HPDE6-E6E7 (cell line): ENCODE measurements around the gene OR51A4.
"Not testable (repeated sequence)": the region's sequence is repeated elsewhere in the genome, so short reads cannot be mapped to it uniquely, and the experiment has no call there.

ENCODE experiments used
- DNase-seq: peaks from one replicate; pipeline ENCODE4 v3.0.0; 2011; ENCODE audit warnings: missing footprints; ENCODE audit errors: extremely low spot score

The OR51A4 gene

DNA sequence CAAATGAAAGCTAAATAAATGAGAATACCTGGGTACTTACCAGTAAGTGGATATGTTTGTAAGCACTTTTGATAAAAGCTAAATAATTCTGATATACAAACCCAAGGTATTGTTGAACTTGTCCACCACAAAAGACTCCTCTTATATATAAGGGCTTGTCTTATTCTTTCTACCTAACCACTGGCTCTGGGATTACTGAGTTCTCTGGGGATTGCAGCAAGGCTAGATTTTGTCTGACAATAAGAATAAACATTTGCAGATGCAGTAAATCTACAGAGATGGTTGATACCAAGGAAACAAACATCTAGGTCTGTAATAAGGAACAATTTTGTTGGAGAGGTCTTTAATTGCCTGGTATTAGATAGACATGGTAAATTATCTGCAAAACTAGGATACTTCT lies at the start of gene OR51A4:
Gene OR51A4, minus strand, starts transcription at position 101 of the 400 bp plus-strand sequence. CDS start 505 bp downstream, outside the sequence.
- no peak for DNase-seq

DNA sequence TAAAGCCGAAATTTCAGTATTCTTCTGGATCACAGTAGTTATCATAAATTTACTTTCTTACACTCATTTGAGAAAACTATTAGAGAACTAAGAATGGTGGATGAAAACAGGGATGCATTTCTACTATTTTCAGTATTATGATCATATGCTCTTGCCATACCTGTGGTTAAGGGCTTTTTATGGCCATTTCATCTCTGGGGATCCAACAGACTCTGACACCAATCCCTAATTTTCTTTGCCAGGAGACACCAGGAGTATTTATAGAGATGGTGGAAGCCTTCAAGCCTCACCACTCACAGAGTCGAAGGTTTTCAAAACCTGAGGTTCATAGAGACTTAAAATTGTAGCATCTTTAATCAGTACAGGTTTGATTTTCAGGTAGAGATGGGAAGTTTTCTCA lies 47.1 kb upstream of the OR51A4 start, which contains the start of gene OR51L1:
Gene OR51L1, plus strand, starts transcription at position 301 of the 400 bp plus-strand sequence. CDS start 4,132 bp downstream, outside the sequence.
- DNase-seq = no peak

DNA sequence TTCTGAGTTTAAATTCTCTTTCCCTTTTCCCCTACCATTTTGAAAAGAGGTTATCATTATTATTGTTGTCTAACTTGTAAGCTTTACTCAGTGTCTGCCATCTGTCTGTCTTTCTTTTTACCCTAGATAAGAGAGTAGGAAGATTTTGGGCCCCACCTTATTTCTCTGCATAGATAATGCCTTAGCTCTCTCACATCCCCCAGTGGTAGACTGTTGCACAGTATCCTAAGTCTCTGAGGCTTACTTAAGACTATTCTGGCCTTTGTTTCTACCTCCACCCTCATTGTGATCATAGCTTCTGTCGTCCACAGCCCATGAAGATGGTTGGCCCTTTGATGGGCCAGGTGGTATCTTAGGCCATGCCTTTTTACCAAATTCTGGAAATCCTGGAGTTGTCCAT lies 43.7 kb upstream of the OR51A4 start:
- no peak for DNase-seq

DNA sequence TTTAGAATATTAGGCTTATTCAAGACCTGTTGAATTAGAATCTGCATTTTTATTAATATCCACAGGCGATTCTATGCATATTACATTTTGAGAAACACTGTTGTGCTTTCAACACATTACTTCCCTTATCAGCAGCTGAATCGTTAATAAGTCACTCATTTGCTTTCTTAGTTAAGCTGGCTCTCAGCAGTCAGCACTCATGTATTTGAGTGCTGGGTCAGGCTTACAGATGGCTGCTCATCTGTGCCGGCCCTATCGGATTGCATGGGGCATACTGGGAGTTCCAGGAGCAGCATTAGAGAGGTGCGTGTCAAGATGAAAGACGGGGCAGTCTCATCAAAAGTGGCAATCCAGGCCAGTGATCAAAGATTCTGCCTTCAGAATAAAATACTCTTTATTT lies 36.4 kb upstream of the OR51A4 start:
- no peak for DNase-seq

- no peak for DNase-seq
Observed at GRCh38 chr11:4982678-4983077, 35.3 kb upstream of the OR51A4 start.

DNA sequence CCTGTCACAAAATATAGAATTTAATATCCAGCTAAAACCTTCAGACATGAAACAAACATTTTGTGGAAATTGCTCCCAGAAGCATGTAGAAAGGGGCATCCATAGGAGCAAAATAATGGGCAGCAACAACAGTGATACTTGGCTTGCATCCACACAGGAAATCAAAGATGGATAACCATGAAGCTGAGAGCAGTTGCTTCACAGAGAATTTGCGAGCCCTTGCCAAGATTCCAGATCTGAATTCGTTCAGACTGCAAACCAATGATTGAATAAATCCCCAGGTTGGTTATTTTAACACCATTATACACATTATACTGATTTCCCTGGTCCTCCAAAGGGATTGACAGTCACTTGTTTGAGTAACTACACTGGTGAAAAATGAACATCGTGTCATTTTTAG lies 31.6 kb upstream of the OR51A4 start:
- no peak for DNase-seq

- no peak for DNase-seq
Observed at GRCh38 chr11:4975436-4975835, 28.0 kb upstream of the OR51A4 start.

DNA sequence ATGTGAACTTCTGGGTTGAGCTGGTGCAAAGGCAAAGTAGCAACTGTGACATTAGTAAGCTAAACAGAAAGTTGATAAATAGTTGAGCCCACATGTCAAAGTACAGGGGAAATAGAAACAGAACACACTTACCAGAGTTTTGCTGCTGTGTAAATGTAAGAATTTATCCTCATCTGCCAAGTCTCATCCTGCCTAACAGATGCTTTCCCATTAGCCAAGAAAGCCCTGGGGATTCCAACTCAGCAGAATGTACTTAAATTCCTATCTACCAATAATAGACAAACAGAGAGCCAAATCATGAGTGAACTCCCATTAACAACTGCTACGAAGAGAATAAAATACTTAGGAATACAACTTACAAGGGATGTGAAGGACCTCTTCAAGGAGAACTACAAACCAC lies 15.4 kb upstream of the OR51A4 start:
- no peak for DNase-seq

- no peak for DNase-seq
Observed at GRCh38 chr11:4960877-4961276, 13.5 kb upstream of the OR51A4 start.

- DNase-seq = no peak
Observed at GRCh38 chr11:4957396-4957795, 10.0 kb upstream of the OR51A4 start.

DNA sequence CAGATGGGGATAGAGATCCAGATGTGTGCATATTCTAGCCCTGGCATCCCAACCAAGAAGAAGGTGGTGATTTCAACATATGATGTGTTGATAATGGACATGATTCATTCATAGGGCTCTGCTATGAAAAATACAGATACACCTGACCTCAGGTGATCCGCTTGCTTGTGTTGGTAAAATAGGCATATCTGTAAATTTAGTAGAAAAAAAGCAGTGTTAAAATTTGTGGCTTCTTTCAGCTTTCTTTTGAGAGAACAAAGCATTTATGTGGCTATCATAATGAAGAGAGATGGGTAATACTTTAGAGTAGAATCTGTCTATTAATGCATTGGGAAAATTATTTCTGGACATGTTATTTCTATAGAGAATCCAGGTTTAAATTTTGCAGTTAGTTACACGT lies 8.2 kb upstream of the OR51A4 start, which contains the start of gene OR51A2:
Gene OR51A2, minus strand, starts transcription at position 101 of the 400 bp plus-strand sequence. Its CDS starts 0 bp downstream, at position 101.
- DNase-seq = not testable (repeated sequence)

DNA sequence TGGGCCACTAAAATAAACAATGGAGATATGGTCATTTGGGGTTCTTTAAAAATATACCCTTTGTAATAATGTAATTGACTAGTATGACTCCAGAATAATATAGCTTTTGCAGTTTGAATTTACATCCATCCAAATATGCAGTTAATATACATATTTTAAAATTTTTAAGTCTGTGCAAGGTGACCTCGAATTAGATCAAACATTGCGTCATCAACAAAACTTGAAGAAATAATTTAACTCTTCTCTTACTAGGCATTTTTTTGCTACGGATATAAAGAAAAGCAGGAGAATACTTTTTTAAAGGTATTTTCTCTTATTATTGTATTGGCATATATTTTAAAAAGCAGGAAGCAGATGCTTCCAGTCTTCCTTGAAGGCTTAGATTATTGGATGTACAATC lies 10.7 kb downstream of the OR51A4 start:
- DNase-seq = no peak

- DNase-seq = no peak
Observed at GRCh38 chr11:4932751-4933150, 14.7 kb downstream of the OR51A4 start.

DNA sequence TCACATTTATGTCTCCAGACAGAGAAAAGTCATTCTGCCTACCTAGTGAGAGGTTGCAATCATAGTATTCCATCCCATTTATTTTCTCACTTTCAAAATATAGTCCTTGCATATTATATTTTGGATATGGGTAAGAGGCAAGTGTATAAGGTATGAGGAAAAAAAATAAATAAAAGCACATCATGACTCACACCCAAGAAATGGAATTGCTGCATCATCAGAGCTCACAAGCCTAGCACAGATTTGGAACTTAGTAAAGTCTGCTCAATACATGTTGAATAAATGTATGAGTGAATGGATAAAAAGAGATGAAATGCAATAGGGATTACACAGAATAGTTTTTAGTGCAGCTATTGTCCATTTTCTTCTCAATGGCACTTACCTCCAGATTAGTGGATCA lies 20.8 kb downstream of the OR51A4 start:
- no peak for DNase-seq

- no peak for DNase-seq
Observed at GRCh38 chr11:4924239-4924638, 23.2 kb downstream of the OR51A4 start, which contains the start of gene OR51G1. TSS of gene OR51G1 (minus strand) at chr11:4924339. CDS start at chr11:4924339, 0 bp downstream.

DNA sequence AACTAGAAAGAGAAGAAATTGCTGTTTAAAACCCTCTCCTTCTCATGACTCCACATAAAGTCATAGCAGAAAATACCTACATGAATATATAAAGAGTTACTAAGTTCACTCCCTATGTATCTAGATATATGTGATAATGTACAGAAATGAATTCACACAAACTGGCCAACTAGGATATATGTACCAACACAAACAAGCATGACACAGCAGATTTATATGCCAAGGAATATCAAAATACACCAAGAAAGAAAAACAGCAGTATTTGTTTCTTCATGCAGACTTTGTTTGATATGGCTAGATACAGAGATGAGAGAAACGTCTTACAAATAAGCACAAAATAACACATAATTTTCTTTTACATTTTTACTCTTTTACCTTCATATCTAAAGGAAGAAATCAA lies 25.1 kb downstream of the OR51A4 start:
- DNase-seq = no peak

GRCh38 chr11:4921796-4922195 lies 25.6 kb downstream of the OR51A4 start:
- DNase-seq = no peak

- no peak for DNase-seq
Observed at GRCh38 chr11:4919250-4919649, 28.2 kb downstream of the OR51A4 start, which contains the start of gene OR51G2. TSS of gene OR51G2 (minus strand) at chr11:4919350. CDS start at chr11:4915663, 3,687 bp downstream.

DNA sequence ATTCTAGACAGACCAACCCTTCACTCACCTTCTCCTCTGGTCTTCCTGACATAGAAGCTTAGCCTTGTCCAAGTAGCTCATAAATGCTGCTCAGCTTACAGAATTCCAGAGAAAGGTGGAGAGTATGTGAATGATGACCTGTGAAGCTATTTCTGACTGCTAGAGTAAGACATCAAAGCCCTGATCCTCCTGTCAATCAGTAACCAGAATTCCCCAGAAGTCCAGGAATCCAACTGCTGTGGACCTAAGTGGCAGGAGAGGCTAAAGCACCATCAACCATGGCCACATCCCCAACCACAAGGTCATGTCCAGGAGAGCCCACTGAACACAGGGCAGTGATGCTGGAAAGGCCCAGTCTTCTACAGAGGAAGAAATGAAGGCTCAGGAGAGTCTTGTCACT lies 30.8 kb downstream of the OR51A4 start:
- no peak for DNase-seq

GRCh38 chr11:4903484-4903883 lies 43.9 kb downstream of the OR51A4 start, which contains the start of gene OR51A7:
TSS of gene OR51A7 (plus strand) at chr11:4903783. CDS start at chr11:4907370, 3,587 bp downstream.
- DNase-seq = no peak
